ENCODE results near the gene LELP1. TPM values are rescaled to one million over a fixed set of nuclear protein-coding genes. Genes with fewer than 3 reads are reported as not detected.
"Not testable (repeated sequence)": the region's sequence is repeated elsewhere in the genome, so short reads cannot be mapped to it uniquely, and the experiment has no call there.

The LELP1 gene
- total and polyA plus RNA-seq, 2 of the 13 experiments (the other 11 are each of a cell fraction or from before 2014, with no cell fraction given): not detected

DNA sequence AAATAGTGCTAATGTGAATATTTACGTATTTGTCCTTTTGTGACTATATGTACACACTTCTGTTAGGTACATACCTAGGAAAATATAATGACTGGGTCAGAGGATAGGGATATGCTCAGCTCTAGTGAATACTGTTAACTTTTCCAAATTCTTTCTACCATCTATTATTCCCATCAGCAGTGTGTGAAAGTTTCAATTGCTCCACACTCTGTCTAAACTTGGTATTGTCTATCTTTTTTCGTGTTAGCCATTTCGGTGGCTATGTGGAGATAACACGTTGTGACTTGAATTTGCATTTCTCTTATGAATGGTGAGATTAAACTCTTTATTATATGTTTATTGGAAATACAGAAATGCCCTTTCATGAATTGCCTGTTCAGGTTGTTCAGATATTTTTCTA lies 22.7 kb upstream of the LELP1 start:
- Histone ChIP-seq H3K4me2 (ENCODE audit: low read depth, low read length) (no peak overlapping the region), H3K9ac (ENCODE audit: insufficient read depth, low read depth, low read length) (no peak overlapping the region), H3K79me2 (ENCODE audit: insufficient read depth, low read length) (no peaks in the 10 kb centered on the region), H3K4me1 (ENCODE audit: insufficient read depth, low read length) (no peaks in the 10 kb centered on the region), H2AFZ (ENCODE audit: low read length) (no peak overlapping the region), H3K9me3 (ENCODE audit: low read length) (no peaks in the 10 kb centered on the region), H4K20me1 (ENCODE audit: insufficient read depth, low read length) (no peaks in the 10 kb centered on the region), H3K4me3 (replicated peaks in 1 of 3; ENCODE audit: insufficient read depth in 1 of 3, low read depth in 2 of 3, low read length in 3 of 3) (no peak overlapping the region), H3K27me3 (ENCODE audit: control insufficient read depth in 1 of 2, insufficient read depth in 2 of 2, low read length in 2 of 2) (no peaks in the 10 kb centered on the region), H3K27ac (ENCODE audit: extremely low read length, insufficient read depth, low read length) (no peak overlapping the region), H3K36me3 (replicated peaks in 1 of 2; ENCODE audit: control insufficient read depth in 1 of 2, insufficient read depth in 2 of 2, low read length in 2 of 2) (no peaks in the 10 kb centered on the region)
- BruUV-seq (replicated peaks): no TSS peak
- FAIRE-seq: no peak
- no peak for DNase-seq (ENCODE audit: low spot score)
- intact Hi-C loops (cut with micrococcal nuclease; ENCODE audit: unreplicated experiment): no loop called here
- CTCF ChIA-PET (ENCODE audit: low intra/inter-chr PET ratio, low total read pairs): no interaction called here
- TF ChIP-seq ZNF138 (CRISPR knock-in tag; IDR thresholded peaks at IDR 0.05; ENCODE audit: low read depth): no peak
- TF ChIP-seq ZBTB49 (CRISPR knock-in tag; IDR thresholded peaks at IDR 0.05; ENCODE audit: borderline replicate concordance): no peak
- TF ChIP-seq ZNF775 (CRISPR knock-in tag; IDR thresholded peaks at IDR 0.05; ENCODE audit: borderline replicate concordance): no peak
- TF ChIP-seq HMG20B (CRISPR knock-in tag; conservative IDR thresholded peaks at IDR 0.05): no peak
- POLR2A ChIA-PET: no interaction called here
- WGBS (ENCODE audit: low lambda C conversion rate): 11% methylated on average over 4 of the region's 4 CpGs
- no peak for ATAC-seq
- in situ Hi-C loops (cut with HindIII; ENCODE audit: extremely low pct_ligation_motif_present, low pct_unique_long_range_greater_than_20kb): no loop called here

DNA sequence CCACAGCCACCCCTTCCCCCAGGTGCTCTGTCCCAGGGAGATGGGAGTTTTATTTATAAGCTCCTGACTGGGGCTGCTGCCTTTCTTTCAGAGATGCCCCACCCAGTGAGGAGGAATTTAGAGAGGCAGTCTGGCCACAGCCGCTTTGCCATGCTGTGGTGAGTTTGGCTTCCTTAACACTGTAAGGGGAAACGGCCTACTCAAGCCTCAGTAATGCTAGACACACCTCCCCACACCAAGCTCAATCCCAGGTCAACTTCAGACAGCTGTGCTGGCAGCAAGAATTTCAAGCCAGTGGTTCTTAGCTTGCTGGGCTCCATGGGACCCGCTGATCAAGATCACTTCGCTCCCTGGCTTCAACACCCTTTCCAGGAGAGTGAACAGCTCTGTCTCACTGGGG lies 14.9 kb upstream of the LELP1 start:
- H3K27ac ChIP-seq (ENCODE audit: extremely low read length, insufficient read depth, low read length); H3K9me3 ChIP-seq (ENCODE audit: low read length); H3K36me3 ChIP-seq (replicated peaks in 1 of 2; ENCODE audit: control insufficient read depth in 1 of 2, insufficient read depth in 2 of 2, low read length in 2 of 2); H2AFZ ChIP-seq (ENCODE audit: low read length); H3K79me2 ChIP-seq (ENCODE audit: insufficient read depth, low read length); in situ Hi-C loops (cut with HindIII; ENCODE audit: extremely low pct_ligation_motif_present, low pct_unique_long_range_greater_than_20kb); H4K20me1 ChIP-seq (ENCODE audit: insufficient read depth, low read length); H3K4me3 ChIP-seq (replicated peaks in 1 of 3; ENCODE audit: insufficient read depth in 1 of 3, low read depth in 2 of 3, low read length in 3 of 3); DNase-seq (ENCODE audit: low spot score); ATAC-seq; intact Hi-C loops (cut with micrococcal nuclease; ENCODE audit: unreplicated experiment); BruUV-seq (replicated peaks); H3K4me2 ChIP-seq (ENCODE audit: low read depth, low read length); H3K27me3 ChIP-seq (ENCODE audit: control insufficient read depth in 1 of 2, insufficient read depth in 2 of 2, low read length in 2 of 2); H3K9ac ChIP-seq (ENCODE audit: insufficient read depth, low read depth, low read length); FAIRE-seq; H3K4me1 ChIP-seq (ENCODE audit: insufficient read depth, low read length); POLR2A ChIA-PET; CTCF ChIA-PET (ENCODE audit: low intra/inter-chr PET ratio, low total read pairs): not testable (repeated sequence)
- 0% methylated on average over 4 of the region's 4 CpGs for WGBS (ENCODE audit: low lambda C conversion rate)

Data from HepG2 (cell line).